ENCODE results near the gene PDS5A.
A peak's percentile ranks its signal among the peaks of the same experiment; 100 is the strongest.
"Not testable (repeated sequence)": the region's sequence is repeated elsewhere in the genome, so short reads cannot be mapped to it uniquely, and the experiment has no call there.

Gene PDS5A

GRCh38 chr4:39950861-39951481, 26.7 kb downstream of the PDS5A start:
- no peak for DNase-seq

- DNase-seq = no peak
Measured at GRCh38 chr4:39947963-39948362, 29.7 kb downstream of the PDS5A start.

- DNase-seq = no peak
Measured at GRCh38 chr4:39947417-39947816, 30.3 kb downstream of the PDS5A start.

- not testable (repeated sequence) for DNase-seq
Measured at GRCh38 chr4:39944245-39944644, 33.5 kb downstream of the PDS5A start.

- peak; percentile 66 to 77 for DNase-seq
Measured at GRCh38 chr4:39942507-39942906, 35.2 kb downstream of the PDS5A start.

- no peak for DNase-seq
Measured at GRCh38 chr4:39941682-39942217, 36.0 kb downstream of the PDS5A start.

- DNase-seq = no peak
Measured at GRCh38 chr4:39937683-39938268, 39.9 kb downstream of the PDS5A start.

GRCh38 chr4:39936565-39937418, 40.9 kb downstream of the PDS5A start:
- DNase-seq = no peak

GRCh38 chr4:39933671-39934590, 43.8 kb downstream of the PDS5A start:
- no peak for DNase-seq

- DNase-seq = no peak
Measured at GRCh38 chr4:39932776-39933402, 44.8 kb downstream of the PDS5A start.

GRCh38 chr4:39931441-39931901, 46.2 kb downstream of the PDS5A start:
- no peak for DNase-seq

GRCh38 chr4:39928538-39928937, 49.2 kb downstream of the PDS5A start:
- DNase-seq = no peak

GRCh38 chr4:39924014-39924413, 53.7 kb downstream of the PDS5A start:
- no peak for DNase-seq

GRCh38 chr4:39922399-39922798, 55.3 kb downstream of the PDS5A start:
- DNase-seq = no peak

- DNase-seq = no peak
Measured at GRCh38 chr4:39913471-39913870, 64.2 kb downstream of the PDS5A start.

- no peak for DNase-seq
Measured at GRCh38 chr4:39910064-39910463, 67.6 kb downstream of the PDS5A start.

- no peak for DNase-seq
Measured at GRCh38 chr4:39908284-39908683, 69.4 kb downstream of the PDS5A start.

GRCh38 chr4:39905656-39906055, 72.1 kb downstream of the PDS5A start:
- DNase-seq = no peak

GRCh38 chr4:39905019-39905418, 72.7 kb downstream of the PDS5A start:
- not testable (repeated sequence) for DNase-seq

- DNase-seq = no peak
Measured at GRCh38 chr4:39900966-39901365, 76.7 kb downstream of the PDS5A start.

GRCh38 chr4:39899291-39899690, 78.4 kb downstream of the PDS5A start:
- no peak for DNase-seq

GRCh38 chr4:39898015-39898414, 79.7 kb downstream of the PDS5A start:
- DNase-seq = no peak
